Neural cell (in vitro differentiated cells): ENCODE data around the gene STN1. TPM values are rescaled to one million over a fixed set of nuclear protein-coding genes. Genes with fewer than 3 reads are reported as not detected.
A peak's percentile ranks its signal among the peaks of the same experiment; 100 is the strongest.

ENCODE experiments used
- H2AFZ ChIP-seq: fragments of 200-600, 300-800 bp; sonication (generic), shearing (Covaris generic); 2 replicates; pipeline ENCODE4 v1.6.0; 2014; ENCODE audit warnings: low read depth, mild to moderate bottlenecking, antibody characterized with exemption, low read length, moderate library complexity
- H3F3A ChIP-seq: fragments of 200-600 bp; shearing (Covaris generic); 2 replicates; pipeline ENCODE4 v1.6.1; 2016; ENCODE audit warnings: mild to moderate bottlenecking, moderate library complexity, mixed read lengths, antibody characterized with exemption, low read length; ENCODE audit not compliant: insufficient read depth, poor library complexity, severe bottlenecking
- H3K27ac ChIP-seq: fragments of 200-600, 300-800 bp; sonication (generic), shearing (Covaris generic); 2 replicates; pipeline ENCODE4 v1.5.1; 2014; ENCODE audit warnings: mild to moderate bottlenecking, low read length, moderate library complexity
- H3K27me3 ChIP-seq: fragments of 300-800, 200-600 bp; sonication (generic), shearing (Covaris generic); 2 replicates; pipeline ENCODE4 v1.6.0; 2014; ENCODE audit warnings: mild to moderate bottlenecking, low read depth, low read length, moderate library complexity; ENCODE audit not compliant: insufficient read depth
- H3K36me3 ChIP-seq: fragments of 300-800, 200-600 bp; sonication (generic), shearing (Covaris generic); 2 replicates; pipeline ENCODE4 v1.5.1; 2014; ENCODE audit warnings: mild to moderate bottlenecking, antibody characterized with exemption, low read length, moderate library complexity; ENCODE audit not compliant: insufficient read depth
- H3K4me2 ChIP-seq: fragments of 300-800, 200-600 bp; sonication (generic), shearing (Covaris generic); 2 replicates; pipeline ENCODE4 v1.6.0; 2014; ENCODE audit warnings: mild to moderate bottlenecking, low read length
- H3K4me3 ChIP-seq: fragments of 300-800, 200-600 bp; sonication (generic), shearing (Covaris generic); 2 replicates; pipeline ENCODE4 v1.5.1; 2014; ENCODE audit warnings: mild to moderate bottlenecking, low read length, moderate library complexity
- H3K79me2 ChIP-seq: fragments of 200-600 bp; shearing (Covaris generic); replicated peaks from 2 replicates; pipeline ENCODE4 v1.6.0; 2014; ENCODE audit warnings: mild to moderate bottlenecking, low read length, moderate library complexity; ENCODE audit not compliant: insufficient read depth
- H3K9ac ChIP-seq: fragments of 300-800, 200-600 bp; sonication (generic), shearing (Covaris generic); 2 replicates; pipeline ENCODE4 v1.6.1; 2016; ENCODE audit warnings: mild to moderate bottlenecking, low read length, mixed read lengths
- H3K9me2 ChIP-seq: fragments of 200-600 bp; shearing (Covaris generic); 2 replicates; pipeline ENCODE4 v1.6.1; 2016; ENCODE audit warnings: mild to moderate bottlenecking, low read length, mixed read lengths; ENCODE audit not compliant: insufficient read depth
- H3K9me3 ChIP-seq: fragments of 200-600, 300-800 bp; sonication (generic), shearing (Covaris generic); 2 replicates; pipeline ENCODE4 v1.6.1; 2016; ENCODE audit warnings: mild to moderate bottlenecking, mixed run types, low read length, moderate library complexity, mixed read lengths
- H4K20me1 ChIP-seq: fragments of 200-600 bp; shearing (Covaris generic); 2 replicates; pipeline ENCODE4 v1.6.1; 2016; ENCODE audit warnings: mild to moderate bottlenecking, mixed run types; ENCODE audit not compliant: insufficient read depth
- CTCF ChIP-seq: fragments of 450-650 bp; IDR thresholded peaks from 2 replicates; pipeline ENCODE4 v1.5.1; 2014; ENCODE audit warnings: antibody characterized with exemption, mild to moderate bottlenecking, moderate library complexity; ENCODE audit not compliant: poor library complexity, severe bottlenecking
- EP300 ChIP-seq: fragments of 450-650 bp; conservative IDR thresholded peaks from 2 replicates; pipeline ENCODE4 v1.6.1; 2014; ENCODE audit warnings: antibody characterized with exemption, mild to moderate bottlenecking, moderate library complexity; ENCODE audit not compliant: poor library complexity, severe bottlenecking
- EZH2 ChIP-seq: fragments of 200-600, 300-800 bp; shearing (Covaris generic), sonication (generic); IDR thresholded peaks from 2 replicates; pipeline ENCODE4 v1.6.1; 2014; ENCODE audit warnings: antibody characterized with exemption, low read length, borderline replicate concordance, mild to moderate bottlenecking; ENCODE audit not compliant: insufficient read depth, poor library complexity, severe bottlenecking
- MXI1 ChIP-seq: fragments of 450-650 bp; conservative IDR thresholded peaks from 2 replicates; pipeline ENCODE4 v1.6.1; 2014; ENCODE audit warnings: antibody characterized with exemption, mild to moderate bottlenecking; ENCODE audit not compliant: poor library complexity, severe bottlenecking
- POLR2AphosphoS5 ChIP-seq: IDR thresholded peaks from 2 replicates; pipeline ENCODE4 v1.6.1; 2012
- RAD21 ChIP-seq: fragments of 450-650 bp; conservative IDR thresholded peaks from 2 replicates; pipeline ENCODE4 v1.6.1; 2014; ENCODE audit warnings: antibody characterized with exemption, mild to moderate bottlenecking, moderate library complexity
- SMC3 ChIP-seq: fragments of 450-650 bp; conservative IDR thresholded peaks from 2 replicates; pipeline ENCODE4 v1.6.1; 2014; ENCODE audit warnings: antibody characterized with exemption, mild to moderate bottlenecking, moderate library complexity; ENCODE audit not compliant: poor library complexity
- polyA plus RNA-seq: library from polyadenylated mRNA; depleted of rRNA; stranded (reverse); fragments of >200 nt; gene quantifications from 2 replicates; pipeline ENCODE4 v1.2.3, GENCODE V29; 2014
- TF ChIP-seq, protein P1 (sequence below): IDR thresholded peaks from 2 replicates; pipeline ENCODE4 v1.6.1; 2012; ENCODE audit warnings: borderline replicate concordance

STN1 gene
- polyA plus RNA-seq, 1 donor from 2014 or later: 9.4 TPM

- H3K36me3 ChIP-seq: no peaks in the 10 kb centered on the region
- TF ChIP-seq CTCF (peak; percentile 38), MXI1 (peak; percentile 64), POLR2AphosphoS5 (peak; percentile 84), RAD21 (peak; percentile 38), EZH2 (no peak), SMC3 (peak; percentile 52), EP300 (peak; percentile 52)
- TF ChIP-seq, protein P1, sequence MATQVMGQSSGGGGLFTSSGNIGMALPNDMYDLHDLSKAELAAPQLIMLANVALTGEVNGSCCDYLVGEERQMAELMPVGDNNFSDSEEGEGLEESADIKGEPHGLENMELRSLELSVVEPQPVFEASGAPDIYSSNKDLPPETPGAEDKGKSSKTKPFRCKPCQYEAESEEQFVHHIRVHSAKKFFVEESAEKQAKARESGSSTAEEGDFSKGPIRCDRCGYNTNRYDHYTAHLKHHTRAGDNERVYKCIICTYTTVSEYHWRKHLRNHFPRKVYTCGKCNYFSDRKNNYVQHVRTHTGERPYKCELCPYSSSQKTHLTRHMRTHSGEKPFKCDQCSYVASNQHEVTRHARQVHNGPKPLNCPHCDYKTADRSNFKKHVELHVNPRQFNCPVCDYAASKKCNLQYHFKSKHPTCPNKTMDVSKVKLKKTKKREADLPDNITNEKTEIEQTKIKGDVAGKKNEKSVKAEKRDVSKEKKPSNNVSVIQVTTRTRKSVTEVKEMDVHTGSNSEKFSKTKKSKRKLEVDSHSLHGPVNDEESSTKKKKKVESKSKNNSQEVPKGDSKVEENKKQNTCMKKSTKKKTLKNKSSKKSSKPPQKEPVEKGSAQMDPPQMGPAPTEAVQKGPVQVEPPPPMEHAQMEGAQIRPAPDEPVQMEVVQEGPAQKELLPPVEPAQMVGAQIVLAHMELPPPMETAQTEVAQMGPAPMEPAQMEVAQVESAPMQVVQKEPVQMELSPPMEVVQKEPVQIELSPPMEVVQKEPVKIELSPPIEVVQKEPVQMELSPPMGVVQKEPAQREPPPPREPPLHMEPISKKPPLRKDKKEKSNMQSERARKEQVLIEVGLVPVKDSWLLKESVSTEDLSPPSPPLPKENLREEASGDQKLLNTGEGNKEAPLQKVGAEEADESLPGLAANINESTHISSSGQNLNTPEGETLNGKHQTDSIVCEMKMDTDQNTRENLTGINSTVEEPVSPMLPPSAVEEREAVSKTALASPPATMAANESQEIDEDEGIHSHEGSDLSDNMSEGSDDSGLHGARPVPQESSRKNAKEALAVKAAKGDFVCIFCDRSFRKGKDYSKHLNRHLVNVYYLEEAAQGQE: no peak
- H3K27me3 ChIP-seq: no peaks in the 10 kb centered on the region
Observed at GRCh38 chr10:103966671-103967447, 48.9 kb upstream of the STN1 start, which contains the start of gene SLK. TSS of gene SLK (plus strand) at chr10:103967140. CDS start at chr10:103967746, 606 bp downstream.

DNA sequence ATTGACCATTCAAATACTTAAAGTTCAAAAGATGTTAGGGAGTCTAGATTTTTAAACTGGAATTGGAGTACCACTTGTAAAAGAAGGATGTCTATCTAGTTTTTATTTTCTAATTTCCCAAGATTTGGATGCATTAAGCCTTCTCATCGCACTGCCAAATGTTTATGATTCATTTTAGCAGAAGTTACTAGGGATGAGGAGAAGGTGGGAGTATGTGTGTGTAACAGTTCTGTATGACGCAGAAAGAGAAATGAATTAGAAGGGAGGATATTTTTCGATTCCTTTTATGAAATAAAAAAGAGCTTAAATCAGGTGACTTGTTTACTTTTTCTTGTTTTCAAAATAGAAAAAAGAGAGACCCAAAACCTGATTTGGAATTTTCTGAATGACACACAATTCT, 42.1 kb upstream of the STN1 start:
- no peak overlapping the region for H2AFZ ChIP-seq
- no peaks in the 10 kb centered on the region for H4K20me1 ChIP-seq
- no peaks in the 10 kb centered on the region for H3K36me3 ChIP-seq
- TF ChIP-seq, protein P1: no peak
- TF ChIP-seq MXI1: no peak
- H3K4me2 ChIP-seq: no peak overlapping the region
- H3K27me3 ChIP-seq: no peaks in the 10 kb centered on the region
- H3K9ac ChIP-seq: no peak overlapping the region
- H3K4me3 ChIP-seq: no peak overlapping the region
- no peak overlapping the region for H3K27ac ChIP-seq
- no peaks in the 10 kb centered on the region for H3K9me2 ChIP-seq
- no peaks in the 10 kb centered on the region for H3F3A ChIP-seq
- H3K9me3 ChIP-seq: no peaks in the 10 kb centered on the region
- H3K79me2 ChIP-seq: no peaks in the 10 kb centered on the region

More at GRCh38 chr10:103966671-103967447, 48.9 kb upstream of the STN1 start, which contains the start of gene SLK:
- Histone ChIP-seq H3K9me3 (no peaks in the 10 kb centered on the region), H2AFZ (peak within 1 kb of the TSS; percentile 91), H3F3A (no peaks in the 10 kb centered on the region), H3K9ac (peak within 1 kb of the TSS; percentile 75), H4K20me1 (no peaks in the 10 kb centered on the region), H3K27ac (peak within 1 kb of the TSS; percentile 57), H3K79me2 (peaks cover 20% of the 10 kb centered on the region), H3K4me3 (peak within 1 kb of the TSS; percentile 90), H3K4me2 (peak within 1 kb of the TSS; percentile 94), H3K9me2 (no peaks in the 10 kb centered on the region)
